AG04449 (cell line): ENCODE data around the gene CNTNAP2.

ENCODE experiments used
- CTCF ChIA-PET: fragments of 350-600 bp; formaldehyde crosslinking; extraction: SDS; loops from one replicate; lab custom pipeline; 2021; ENCODE audit warnings: antibody characterized with exemption; lab: Yijun Ruan, JAX
- POLR2A ChIA-PET: fragments of 400-600, 350-600 bp; formaldehyde crosslinking; extraction: SDS; loops from one replicate; lab custom pipeline; 2020; ENCODE audit warnings: antibody characterized with exemption, inconsistent platforms; lab: Yijun Ruan, JAX
- DNase-seq: peaks from one replicate; pipeline ENCODE4 v3.0.0-alpha.2; 2010; ENCODE audit warnings: low read depth, low spot score
- H3K4me3 ChIP-seq: 2 replicates; pipeline ENCODE4 v1.5.1; 2011; ENCODE audit warnings: low read depth, mild to moderate bottlenecking, control low read depth, low read length
- TF ChIP-seq, protein P1 (sequence below): IDR thresholded peaks from one replicate; pipeline ENCODE4 v1.5.1; 2011; ENCODE audit warnings: mild to moderate bottlenecking, moderate library complexity, low read length, control low read depth, inconsistent platforms; ENCODE audit not compliant: insufficient read depth; ENCODE audit errors: missing control alignments

The CNTNAP2 gene

DNA sequence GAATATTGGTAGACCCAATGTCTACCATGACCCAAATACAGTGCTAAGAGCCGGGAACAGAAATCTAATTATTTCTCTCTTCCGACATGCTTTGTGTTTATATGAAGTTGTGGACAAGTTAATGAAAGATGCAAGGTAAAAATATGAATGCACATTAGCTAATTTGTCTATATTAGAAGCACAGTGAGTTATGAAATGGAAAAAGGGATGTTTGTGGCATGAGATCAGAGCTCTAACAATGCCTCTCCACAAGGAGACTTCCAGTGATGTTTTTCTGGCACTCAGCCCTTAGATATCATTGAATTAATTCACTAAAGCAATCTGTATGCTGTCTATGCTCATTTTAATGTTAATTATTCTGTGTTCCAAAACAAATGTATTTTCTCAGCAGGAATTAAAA is 897.2 kb downstream of the CNTNAP2 start:
- ChIA-PET CTCF (no interaction called here), POLR2A (no interaction called here)
- no peak for DNase-seq
- H3K4me3 ChIP-seq: no peak overlapping the region
- TF ChIP-seq, protein P1, sequence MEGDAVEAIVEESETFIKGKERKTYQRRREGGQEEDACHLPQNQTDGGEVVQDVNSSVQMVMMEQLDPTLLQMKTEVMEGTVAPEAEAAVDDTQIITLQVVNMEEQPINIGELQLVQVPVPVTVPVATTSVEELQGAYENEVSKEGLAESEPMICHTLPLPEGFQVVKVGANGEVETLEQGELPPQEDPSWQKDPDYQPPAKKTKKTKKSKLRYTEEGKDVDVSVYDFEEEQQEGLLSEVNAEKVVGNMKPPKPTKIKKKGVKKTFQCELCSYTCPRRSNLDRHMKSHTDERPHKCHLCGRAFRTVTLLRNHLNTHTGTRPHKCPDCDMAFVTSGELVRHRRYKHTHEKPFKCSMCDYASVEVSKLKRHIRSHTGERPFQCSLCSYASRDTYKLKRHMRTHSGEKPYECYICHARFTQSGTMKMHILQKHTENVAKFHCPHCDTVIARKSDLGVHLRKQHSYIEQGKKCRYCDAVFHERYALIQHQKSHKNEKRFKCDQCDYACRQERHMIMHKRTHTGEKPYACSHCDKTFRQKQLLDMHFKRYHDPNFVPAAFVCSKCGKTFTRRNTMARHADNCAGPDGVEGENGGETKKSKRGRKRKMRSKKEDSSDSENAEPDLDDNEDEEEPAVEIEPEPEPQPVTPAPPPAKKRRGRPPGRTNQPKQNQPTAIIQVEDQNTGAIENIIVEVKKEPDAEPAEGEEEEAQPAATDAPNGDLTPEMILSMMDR: no peak

DNA sequence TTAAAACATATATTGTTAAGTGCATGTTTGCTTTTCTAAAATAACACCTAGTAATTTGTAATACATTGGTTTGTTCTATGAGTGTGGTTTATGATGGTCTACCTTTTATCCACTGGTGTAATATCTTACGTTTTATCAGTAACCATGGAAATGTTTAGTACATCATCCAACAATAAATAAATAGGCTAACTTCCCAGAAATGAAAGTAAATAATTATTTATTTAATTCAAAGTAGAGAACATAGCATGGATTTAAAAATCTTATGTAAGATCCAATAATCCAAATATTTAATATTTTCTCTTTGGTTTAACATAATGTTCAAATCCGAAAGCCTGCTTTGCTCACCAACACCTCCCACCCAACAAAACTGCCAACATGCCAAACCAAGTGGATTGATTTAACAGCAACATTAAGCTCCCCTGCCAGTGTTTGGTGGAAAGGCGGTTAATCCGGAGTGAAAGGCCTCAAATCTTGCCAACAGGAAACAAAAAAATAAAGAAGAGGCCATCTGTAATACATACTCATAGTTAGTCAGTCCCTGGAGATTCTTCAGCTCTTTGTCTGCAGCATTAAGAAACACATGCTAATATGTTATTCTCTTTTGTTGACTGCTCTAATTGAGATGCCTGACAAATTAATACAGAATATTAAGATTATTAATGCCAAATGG is 897.8 kb downstream of the CNTNAP2 start:
- TF ChIP-seq, protein P1: no peak
- H3K4me3 ChIP-seq: no peak overlapping the region
- CTCF ChIA-PET: no interaction called here
- DNase-seq: no peak
- POLR2A ChIA-PET: no interaction called here

DNA sequence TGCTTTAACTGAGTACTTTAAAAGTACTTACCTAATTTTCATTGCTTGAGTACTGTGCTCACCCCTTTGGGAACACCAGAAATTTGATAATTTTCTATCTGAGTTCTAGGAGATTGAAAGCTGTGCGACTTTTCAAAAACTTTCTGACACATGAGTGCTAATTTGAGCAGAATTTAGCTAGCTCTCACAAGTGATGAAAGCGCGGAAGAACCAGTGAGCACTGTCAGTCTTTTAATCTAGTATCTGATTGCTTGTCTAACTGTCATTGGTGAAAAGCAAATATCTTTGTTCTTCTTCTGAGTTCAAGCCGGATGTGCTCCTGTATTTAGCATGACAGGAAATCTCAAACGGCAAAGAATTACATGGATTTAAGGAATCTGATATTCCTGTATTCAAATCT is 899.4 kb downstream of the CNTNAP2 start:
- ChIA-PET CTCF (no interaction called here), POLR2A (no interaction called here)
- DNase-seq: no peak
- TF ChIP-seq, protein P1: no peak
- no peak overlapping the region for H3K4me3 ChIP-seq

DNA sequence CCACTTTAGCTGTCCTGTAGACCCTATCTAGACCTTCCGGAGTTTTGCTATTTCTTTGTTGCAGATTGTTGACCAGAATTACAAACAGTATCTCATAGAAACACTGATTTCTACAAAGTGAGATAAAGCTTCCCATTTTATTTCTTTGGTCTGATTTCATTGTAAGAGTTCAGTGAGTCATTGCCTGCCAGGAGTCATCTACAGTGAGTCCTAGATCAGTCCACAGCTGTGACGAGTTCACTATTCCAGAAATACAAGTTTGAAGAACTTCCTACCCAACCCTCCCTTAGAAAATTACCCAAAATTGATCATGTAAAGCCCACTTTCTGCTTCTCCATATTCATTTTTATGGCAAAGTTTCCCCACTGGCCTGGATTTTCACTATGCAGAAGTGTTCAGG is 905.5 kb downstream of the CNTNAP2 start:
- no peak for DNase-seq
- no peak overlapping the region for H3K4me3 ChIP-seq
- ChIA-PET POLR2A (no interaction called here), CTCF (no interaction called here)
- TF ChIP-seq, protein P1: no peak

DNA sequence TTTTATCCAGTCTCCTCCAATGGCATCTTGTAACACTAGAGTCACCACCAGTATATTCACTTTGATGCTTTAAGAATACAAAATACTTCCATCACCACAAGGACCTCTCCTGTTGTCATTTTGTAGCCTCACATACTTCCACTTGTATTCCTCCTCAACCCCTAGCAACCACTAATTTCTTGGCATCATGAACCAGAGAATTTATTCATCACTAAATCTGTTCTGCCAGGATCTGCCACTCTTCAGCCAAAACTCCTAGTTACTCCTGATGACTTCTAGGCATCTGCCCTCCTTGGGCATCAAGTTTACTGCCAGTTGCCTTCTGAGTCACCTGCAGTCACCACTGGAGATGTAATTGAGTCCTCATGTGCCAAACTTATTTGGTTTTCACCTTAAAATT is 906.8 kb downstream of the CNTNAP2 start:
- no peak for DNase-seq
- no peak overlapping the region for H3K4me3 ChIP-seq
- TF ChIP-seq, protein P1: no peak
- ChIA-PET POLR2A (no interaction called here), CTCF (no interaction called here)

DNA sequence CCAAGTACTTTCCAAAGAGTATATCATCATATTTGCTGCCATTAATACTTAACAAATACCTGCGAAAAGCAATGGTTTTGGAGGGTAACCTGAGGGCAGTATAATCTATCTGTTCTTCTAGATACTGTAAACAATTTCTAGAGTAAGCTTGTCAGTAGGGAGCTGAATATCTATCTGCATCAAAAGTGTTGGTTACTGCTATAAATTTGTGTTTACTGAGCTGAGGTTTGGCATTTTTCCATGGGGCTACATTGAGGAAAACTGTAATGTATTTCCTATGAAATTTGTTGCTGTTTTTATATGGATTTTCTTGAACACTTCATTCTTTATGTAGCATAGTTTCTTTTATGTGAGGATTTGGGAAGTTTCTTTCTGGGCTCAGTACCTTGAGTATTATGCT is 913.4 kb downstream of the CNTNAP2 start:
- ChIA-PET POLR2A (no interaction called here), CTCF (no interaction called here)
- TF ChIP-seq, protein P1: no peak
- no peak for DNase-seq
- no peak overlapping the region for H3K4me3 ChIP-seq
